ELR (cell line): ENCODE results near the gene TOMM5.

Source experiments
- DNase-seq: peaks from one replicate; pipeline ENCODE4 v3.0.0-alpha.2; 2015; ENCODE audit warnings: low read depth

Gene TOMM5

DNA sequence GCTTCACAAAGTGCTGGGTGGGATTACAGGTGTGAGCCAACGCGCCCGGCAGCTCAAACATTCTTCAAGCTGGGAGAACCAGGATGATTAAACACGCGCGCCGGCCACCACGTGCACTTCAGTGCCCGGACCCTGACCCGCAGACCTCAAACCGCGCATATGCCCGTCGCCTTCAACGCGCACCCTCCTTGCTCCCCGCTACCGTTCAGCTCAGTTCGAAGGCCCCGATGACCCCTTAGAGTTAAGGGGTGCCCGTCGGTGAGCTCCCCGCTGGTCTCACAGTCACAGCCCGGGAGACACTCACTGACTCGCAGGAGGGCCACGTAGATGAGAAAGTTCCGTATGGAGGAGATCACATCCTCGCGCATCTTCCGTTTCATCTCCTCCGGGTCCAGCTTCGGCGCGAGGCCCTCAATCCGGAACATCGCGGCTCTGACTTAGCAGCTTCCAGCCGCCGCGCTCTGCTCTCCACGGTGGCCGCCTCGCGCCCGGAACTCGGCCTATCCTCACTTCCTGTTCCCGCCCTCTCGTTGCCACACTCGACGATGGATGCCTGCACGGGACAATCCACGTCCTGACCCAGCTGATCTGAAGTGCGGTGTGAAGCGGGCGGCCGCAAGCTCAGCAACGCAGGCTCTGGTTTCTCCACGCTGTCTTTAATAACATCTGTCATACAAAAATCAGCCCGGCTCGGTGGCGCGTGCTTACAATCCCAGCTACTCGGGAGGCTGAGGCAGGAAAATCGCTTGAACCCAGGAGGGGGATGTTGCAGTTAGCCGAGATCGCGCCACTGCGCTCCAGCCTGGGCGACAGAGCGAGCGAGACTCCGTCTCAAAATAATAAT lies at the start of gene TOMM5:
Gene TOMM5 (minus strand): TSS at position 490 of the 844 bp plus-strand sequence. CDS start 65 bp downstream, at position 425.
- DNase-seq, result peak; percentile 94

- DNase-seq, result no peak
Observed at GRCh38 chr9:37641331-37641730, 48.9 kb upstream of the TOMM5 start.

GRCh38 chr9:37640246-37640645 lies 47.8 kb upstream of the TOMM5 start:
- DNase-seq, result no peak

DNA sequence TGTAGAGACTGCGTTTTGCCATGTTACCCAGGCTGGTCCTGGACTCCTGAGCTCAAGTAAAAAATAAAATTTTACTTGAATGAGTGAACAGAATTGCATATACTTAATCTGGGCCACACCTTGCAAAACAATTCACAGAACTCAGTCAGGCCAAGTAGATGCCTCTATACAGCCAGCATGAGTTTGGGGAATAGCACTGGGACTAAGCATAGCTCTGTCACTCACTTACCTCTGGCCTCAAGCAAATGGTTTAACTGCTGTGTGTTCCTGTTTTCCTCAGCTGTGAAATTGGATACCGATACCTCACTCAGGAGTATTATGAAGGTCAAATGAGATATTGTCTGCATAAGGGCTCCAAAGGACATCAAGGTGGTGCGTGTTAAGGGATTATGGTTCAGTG lies 47.4 kb upstream of the TOMM5 start:
- no peak for DNase-seq

GRCh38 chr9:37639109-37639762 lies 46.8 kb upstream of the TOMM5 start:
- peak; percentile 46 for DNase-seq

DNA sequence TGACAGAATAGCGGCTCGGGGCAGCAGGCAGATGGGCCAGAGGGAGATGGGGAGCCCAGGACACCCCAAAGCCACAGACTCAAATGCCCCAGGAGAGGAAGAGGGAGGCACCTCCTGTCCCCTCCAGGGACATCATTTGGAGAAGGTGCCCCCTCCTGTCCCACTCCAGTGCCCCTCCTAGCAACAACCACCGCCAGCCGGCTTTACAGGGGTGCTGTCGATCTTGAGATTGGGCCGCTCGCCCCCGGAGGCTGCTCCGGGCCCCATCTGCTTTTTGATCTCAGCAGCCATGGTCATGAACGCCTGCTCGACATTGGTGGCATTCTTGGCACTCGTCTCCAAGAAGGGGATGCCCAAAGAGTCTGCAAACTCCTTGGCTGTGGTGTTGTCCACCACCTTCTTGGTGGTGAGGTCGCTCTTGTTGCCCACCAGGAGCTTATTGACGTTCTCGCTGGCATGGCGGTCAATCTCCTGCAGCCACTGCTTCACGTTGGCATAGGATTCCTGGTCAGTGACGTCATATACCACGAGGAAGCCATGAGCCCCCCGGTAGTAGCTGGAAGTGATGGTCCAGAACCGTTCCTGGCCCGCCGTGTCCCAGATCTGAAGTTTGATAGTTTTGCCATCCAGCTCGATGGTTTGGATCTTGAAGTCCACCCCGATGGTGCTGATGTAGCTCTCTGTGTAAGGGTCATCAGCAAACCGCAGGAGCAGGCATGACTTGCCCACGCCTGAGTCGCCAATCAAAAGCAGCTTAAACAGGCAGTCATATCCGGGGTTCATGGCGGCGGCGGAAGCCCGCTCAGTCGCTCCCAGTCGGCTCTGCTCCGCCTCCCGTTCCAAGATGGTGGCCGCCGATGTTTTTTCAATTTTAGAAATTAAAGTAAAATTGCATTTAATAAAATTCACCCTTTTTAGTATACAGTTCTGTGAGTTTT lies 44.4 kb upstream of the TOMM5 start:
- no peak for DNase-seq

GRCh38 chr9:37635808-37636207 lies 43.4 kb upstream of the TOMM5 start:
- DNase-seq, result no peak

- DNase-seq, result no peak
Observed at GRCh38 chr9:37632479-37632878, 40.1 kb upstream of the TOMM5 start.

DNA sequence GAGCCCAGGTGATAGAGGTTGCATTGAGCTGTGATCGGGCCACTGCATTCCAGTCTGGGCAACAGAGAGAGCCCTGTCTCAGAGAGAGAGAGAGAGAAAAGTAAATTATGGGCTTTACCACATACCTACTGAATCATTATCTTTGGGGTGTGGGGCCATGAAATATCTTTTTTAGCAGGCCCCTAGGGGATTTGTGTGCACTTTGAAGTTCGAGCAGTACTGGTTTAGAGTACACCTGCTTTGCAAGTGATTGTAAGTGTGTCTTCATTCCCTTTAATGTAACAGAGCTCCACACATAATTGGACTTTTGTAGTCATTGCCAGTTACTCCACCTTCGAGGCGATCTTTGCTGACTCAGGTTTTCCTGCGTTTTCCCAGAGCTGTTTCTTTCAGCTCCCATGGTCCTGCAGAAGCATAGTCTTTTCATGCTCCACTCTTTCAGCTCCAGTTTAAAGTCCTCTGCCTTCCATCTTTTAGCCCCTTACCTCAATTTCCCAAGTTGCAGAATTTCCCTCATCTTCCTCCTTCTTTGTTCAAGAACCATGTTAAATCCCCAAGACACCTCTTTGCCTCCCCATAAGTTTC lies 34.4 kb upstream of the TOMM5 start:
- DNase-seq, result no peak

- DNase-seq, result no peak
Observed at GRCh38 chr9:37625758-37626147, 33.4 kb upstream of the TOMM5 start.

DNA sequence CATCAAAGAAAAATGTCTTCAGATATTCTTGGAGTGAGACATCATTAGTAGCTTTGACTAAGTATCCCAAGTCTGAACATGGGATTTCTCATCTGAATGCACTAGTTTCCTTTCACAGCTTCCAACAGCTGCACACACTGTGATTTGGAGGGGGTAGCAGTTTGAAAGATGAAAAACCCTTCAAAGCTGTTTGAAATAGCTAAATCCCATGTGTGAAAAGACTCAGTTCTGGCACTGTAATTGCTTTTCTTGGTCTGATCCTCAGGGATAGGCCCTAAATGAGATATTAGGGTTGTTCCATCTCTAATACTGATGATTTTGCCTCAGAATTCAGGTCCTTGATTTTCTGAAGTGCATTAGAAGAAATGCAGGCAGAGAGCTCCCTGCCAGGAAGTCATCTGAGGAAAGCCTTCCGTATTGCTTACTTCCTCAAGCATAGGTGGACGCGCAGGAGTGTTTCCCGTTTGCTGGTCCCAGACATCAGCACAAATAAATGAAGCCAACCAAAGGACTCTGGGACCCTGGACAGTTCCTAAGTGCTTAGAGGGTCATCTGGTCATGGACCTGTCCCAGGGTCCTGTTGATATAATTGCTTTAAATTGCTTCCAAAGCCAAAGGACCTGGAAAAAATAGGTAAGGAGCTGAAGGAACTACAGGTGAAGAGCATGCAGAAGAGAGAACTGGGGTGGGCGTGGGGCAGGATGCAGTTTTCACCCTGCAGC lies 32.8 kb upstream of the TOMM5 start:
- no peak for DNase-seq

DNA sequence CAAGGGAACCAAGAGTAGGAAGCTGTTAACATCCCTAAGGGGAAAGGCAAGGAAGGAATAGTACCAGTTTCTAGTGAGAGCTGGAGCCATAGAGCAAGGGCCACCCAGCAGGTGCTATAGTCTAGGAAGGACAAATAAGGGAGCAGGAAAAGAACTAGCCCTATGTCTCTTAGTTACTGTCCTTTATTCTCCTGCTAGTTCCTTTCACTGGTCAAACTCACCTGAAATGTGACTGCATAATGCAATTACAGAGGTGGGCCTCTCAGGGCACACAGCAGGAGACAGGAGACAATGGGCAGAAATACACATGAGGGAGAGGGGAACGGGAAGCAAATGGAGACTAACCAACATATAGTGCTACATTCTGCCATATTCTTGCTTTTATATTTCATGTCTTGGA lies 31.7 kb upstream of the TOMM5 start:
- DNase-seq, result no peak

GRCh38 chr9:37623267-37623666 lies 30.9 kb upstream of the TOMM5 start:
- DNase-seq, result no peak

DNA sequence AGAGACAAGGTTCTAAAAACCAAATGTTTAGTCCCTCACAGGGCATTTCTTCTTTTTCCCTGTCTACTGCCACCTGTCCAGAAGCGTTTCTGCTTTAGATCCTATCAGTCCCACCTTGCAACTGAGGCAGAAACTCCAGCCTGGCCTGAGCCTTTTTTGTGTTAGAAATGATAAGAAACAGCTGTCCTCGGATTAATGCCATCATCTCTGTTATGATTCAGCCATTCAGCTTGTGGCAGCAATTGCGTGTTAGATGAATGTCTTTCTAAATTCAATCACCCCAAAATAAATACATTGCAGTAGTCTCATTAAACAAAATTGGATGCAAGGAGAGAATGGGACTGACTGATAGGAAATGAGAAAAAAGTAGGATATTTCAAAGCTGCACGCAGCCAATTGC lies 30.1 kb upstream of the TOMM5 start:
- DNase-seq, result no peak

GRCh38 chr9:37621273-37622121 lies 29.1 kb upstream of the TOMM5 start:
- DNase-seq, result no peak

DNA sequence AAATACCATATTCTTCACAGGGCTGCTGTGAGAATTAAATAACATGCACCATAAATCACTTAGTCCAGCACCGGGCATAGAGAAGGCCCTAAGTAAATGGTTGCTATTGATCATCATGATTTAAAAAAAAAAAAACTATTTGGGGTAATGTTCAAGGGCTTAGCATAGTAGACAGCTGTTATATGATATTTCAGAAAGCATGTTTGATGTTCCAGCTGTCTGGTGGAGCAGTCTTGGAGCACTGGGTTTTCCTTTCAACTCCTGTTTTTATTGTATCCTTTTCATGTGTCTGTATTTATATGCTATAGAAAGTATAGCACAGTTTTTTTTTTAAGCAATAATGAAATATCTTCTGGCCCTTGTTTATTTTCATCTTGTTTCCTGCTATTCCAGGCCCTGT lies 28.0 kb upstream of the TOMM5 start:
- no peak for DNase-seq

GRCh38 chr9:37619806-37620205 lies 27.4 kb upstream of the TOMM5 start:
- no peak for DNase-seq

DNA sequence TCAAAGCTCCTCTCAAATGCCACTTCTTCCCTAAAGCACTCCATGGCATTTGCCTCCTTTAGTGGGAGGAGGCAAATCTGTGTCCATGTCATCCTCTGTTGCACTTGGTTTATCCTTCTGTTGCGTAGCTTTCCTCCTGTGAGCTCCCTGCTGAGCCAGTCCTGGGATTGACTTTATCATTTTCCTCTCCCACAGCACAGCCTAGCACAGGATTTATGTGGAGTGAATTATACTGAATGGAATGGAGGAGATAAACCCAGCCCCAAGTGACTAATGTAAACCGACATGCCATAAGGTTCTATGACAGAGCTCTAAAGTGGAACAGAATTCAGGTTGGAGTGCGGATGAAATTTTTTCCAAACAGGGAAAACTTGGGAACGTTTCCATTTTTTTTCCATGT lies 26.4 kb upstream of the TOMM5 start:
- DNase-seq, result peak; percentile 83

DNA sequence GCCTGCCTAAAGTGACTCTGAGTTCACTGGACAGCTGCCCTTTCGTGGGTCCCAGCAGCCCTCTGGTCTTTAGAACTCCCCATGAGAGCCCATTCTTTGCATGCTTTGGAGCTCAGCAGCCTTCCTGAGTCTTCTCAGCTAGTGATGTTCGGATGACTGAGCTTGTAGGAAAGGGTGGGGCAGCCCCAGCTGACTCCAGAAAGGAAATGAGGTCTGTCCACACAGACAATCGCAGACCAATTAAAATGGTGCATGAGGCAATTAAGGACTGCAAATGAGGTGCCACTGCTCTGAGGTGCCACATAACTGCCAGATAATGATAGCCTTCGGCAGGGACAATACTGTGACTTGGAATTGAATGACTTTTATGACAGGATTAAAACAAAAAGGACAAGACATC lies 25.4 kb upstream of the TOMM5 start:
- DNase-seq, result peak; percentile 74

DNA sequence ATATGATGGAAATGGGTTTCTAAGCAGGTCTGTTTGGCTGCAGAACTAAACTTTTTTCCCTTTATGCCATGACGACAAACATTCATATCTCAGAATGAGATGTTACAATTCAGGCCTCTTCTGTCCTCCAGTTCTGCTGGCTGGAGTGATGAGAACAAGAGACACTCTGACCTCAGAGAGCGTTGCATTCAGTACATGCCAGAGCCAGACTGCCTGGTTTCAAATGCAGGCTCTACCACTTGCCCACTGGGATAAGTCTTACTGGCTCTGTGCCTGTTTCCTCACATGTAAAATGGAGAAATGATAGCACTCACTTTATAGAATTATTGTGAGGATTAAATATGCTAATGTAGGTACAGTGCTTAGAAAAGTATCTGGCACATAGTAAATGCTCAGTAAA lies 24.8 kb upstream of the TOMM5 start:
- no peak for DNase-seq

- DNase-seq, result no peak
Observed at GRCh38 chr9:37611961-37612360, 19.6 kb upstream of the TOMM5 start.
